Measurements from ENCODE around the gene UBE2E3.

DNA sequence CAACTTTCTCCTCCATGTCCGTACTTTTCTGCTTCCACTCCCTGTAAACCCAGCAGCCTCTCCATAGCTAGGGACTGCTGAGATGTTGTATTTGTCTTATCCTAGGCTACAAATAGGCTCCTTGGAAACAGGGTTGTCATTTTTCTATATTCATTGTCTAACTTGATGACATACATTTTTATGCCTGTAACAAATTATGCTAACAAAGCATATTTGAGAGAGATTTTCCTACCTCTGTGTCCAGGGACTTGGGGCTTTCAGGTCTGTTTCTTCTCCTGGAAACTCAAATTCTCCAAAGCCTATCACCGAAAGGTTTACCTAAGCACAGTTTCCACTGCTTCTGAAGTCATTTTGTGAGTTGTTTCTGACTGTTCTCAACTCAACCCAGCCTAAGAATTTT is 102.7 kb downstream of the UBE2E3 start:
- TF ChIP-seq MAFK (IDR thresholded peaks at IDR 0.05; ENCODE audit: low read depth, low read length) (peak; percentile 77), RAD21 (IDR thresholded peaks at IDR 0.05; ENCODE audit: low read length) (no peak), POLR2A (IDR thresholded peaks at IDR 0.05; ENCODE audit: low read depth, low read length) (no peak), RCOR1 (IDR thresholded peaks at IDR 0.05; ENCODE audit: insufficient replicate concordance, low read length) (no peak), RFX5 (IDR thresholded peaks at IDR 0.05; ENCODE audit: low read depth, low read length) (no peak), FOS (IDR thresholded peaks at IDR 0.05; ENCODE audit: low read depth, low read length) (no peak), MAZ (IDR thresholded peaks at IDR 0.05; ENCODE audit: borderline replicate concordance, low read depth, low read length) (no peak), MXI1 (IDR thresholded peaks at IDR 0.05; ENCODE audit: borderline replicate concordance, low read depth, low read length) (no peak), CEBPB (IDR thresholded peaks at IDR 0.05; ENCODE audit: low read depth, low read length) (no peak), ELK1 (IDR thresholded peaks at IDR 0.05; ENCODE audit: borderline replicate concordance, low read depth, low read length) (no peak)
- TF ChIP-seq, protein P1, sequence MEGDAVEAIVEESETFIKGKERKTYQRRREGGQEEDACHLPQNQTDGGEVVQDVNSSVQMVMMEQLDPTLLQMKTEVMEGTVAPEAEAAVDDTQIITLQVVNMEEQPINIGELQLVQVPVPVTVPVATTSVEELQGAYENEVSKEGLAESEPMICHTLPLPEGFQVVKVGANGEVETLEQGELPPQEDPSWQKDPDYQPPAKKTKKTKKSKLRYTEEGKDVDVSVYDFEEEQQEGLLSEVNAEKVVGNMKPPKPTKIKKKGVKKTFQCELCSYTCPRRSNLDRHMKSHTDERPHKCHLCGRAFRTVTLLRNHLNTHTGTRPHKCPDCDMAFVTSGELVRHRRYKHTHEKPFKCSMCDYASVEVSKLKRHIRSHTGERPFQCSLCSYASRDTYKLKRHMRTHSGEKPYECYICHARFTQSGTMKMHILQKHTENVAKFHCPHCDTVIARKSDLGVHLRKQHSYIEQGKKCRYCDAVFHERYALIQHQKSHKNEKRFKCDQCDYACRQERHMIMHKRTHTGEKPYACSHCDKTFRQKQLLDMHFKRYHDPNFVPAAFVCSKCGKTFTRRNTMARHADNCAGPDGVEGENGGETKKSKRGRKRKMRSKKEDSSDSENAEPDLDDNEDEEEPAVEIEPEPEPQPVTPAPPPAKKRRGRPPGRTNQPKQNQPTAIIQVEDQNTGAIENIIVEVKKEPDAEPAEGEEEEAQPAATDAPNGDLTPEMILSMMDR (conservative IDR thresholded peaks at IDR 0.05; ENCODE audit: low read depth, low read length) = no peak
- TF ChIP-seq, protein P2, sequence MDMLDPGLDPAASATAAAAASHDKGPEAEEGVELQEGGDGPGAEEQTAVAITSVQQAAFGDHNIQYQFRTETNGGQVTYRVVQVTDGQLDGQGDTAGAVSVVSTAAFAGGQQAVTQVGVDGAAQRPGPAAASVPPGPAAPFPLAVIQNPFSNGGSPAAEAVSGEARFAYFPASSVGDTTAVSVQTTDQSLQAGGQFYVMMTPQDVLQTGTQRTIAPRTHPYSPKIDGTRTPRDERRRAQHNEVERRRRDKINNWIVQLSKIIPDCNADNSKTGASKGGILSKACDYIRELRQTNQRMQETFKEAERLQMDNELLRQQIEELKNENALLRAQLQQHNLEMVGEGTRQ (IDR thresholded peaks at IDR 0.05; ENCODE audit: low read depth, low read length) = no peak
